Tibial nerve (tissue), 3 donors: ENCODE results near the gene SLC25A38.

Experiments
- POLR2A ChIP-seq, 2 donors: fragments of 450-650 bp; IDR thresholded peaks; one replicate each; pipeline ENCODE4 v1.6.1; 2017; ENCODE audit warnings: antibody characterized with exemption in 2 of 2, mild to moderate bottlenecking in 2 of 2, moderate library complexity in 2 of 2
- TF ChIP-seq, protein P1 (sequence below), 5 experiments: fragments of 200-600 bp in 3 of 5; fragments of 450-650 bp in 2 of 5; sonication (generic) in 3 of 5; IDR thresholded peaks; one replicate each; pipeline ENCODE4 v1.5.1; 2016 to 2019; ENCODE audit warnings: antibody characterized with exemption in 5 of 5, mild to moderate bottlenecking in 3 of 5, moderate library complexity in 2 of 5

- TF ChIP-seq, protein P1, sequence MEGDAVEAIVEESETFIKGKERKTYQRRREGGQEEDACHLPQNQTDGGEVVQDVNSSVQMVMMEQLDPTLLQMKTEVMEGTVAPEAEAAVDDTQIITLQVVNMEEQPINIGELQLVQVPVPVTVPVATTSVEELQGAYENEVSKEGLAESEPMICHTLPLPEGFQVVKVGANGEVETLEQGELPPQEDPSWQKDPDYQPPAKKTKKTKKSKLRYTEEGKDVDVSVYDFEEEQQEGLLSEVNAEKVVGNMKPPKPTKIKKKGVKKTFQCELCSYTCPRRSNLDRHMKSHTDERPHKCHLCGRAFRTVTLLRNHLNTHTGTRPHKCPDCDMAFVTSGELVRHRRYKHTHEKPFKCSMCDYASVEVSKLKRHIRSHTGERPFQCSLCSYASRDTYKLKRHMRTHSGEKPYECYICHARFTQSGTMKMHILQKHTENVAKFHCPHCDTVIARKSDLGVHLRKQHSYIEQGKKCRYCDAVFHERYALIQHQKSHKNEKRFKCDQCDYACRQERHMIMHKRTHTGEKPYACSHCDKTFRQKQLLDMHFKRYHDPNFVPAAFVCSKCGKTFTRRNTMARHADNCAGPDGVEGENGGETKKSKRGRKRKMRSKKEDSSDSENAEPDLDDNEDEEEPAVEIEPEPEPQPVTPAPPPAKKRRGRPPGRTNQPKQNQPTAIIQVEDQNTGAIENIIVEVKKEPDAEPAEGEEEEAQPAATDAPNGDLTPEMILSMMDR (IDR thresholded peaks at IDR 0.05) = peak; percentile 25 to 39 (median 30)
- peak; percentile 32 to 37 for TF ChIP-seq POLR2A (IDR thresholded peaks at IDR 0.05)
Measured at GRCh38 chr3:39383045-39383880, at the start of gene SLC25A38.
